Pancreas (tissue), 10 donors: ENCODE results near the gene TACO1. TPM values are rescaled to one million over a fixed set of nuclear protein-coding genes. Genes with fewer than 3 reads are reported as not detected.

Experiments
- ATAC-seq, 4 donors: fragments of 200-7000 bp; cut with Tn5 transposase; one replicate each; pipeline versions ENCODE4 v1.8.0 to v1.9.1; 2020; ENCODE audit warnings: mild to moderate bottlenecking in 4 of 4, moderate library complexity in 4 of 4
- DNase-seq, 6 donors: peaks; one replicate each; pipeline ENCODE4 v3.0.0-alpha.2; 2020
- FAIRE-seq: peaks from 2 replicates; lab custom pipeline; 2012; peaks lifted over from hg19 to GRCh38; lab: Jason Lieb, UNC
- H3K27ac ChIP-seq, 4 donors: fragments of 200-600 bp; sonication (generic); 1 replicate in 3 of 4; 2 replicates in 1 of 4; pipeline versions ENCODE4 v1.5.0 to v1.8.0; 2020
- H3K27me3 ChIP-seq, 4 donors: fragments of 200-600 bp; one replicate each; pipeline ENCODE4 v1.8.0; 2021
- H3K36me3 ChIP-seq, 3 donors: fragments of 200-600 bp; sonication (generic) in 1 of 3; one replicate each; pipeline versions ENCODE4 v1.5.0 to v1.8.0; 2020 to 2021
- H3K4me1 ChIP-seq, 3 donors: fragments of 200-600 bp; one replicate each; pipeline ENCODE4 v1.8.0; 2021
- H3K4me3 ChIP-seq, 4 donors: fragments of 200-600 bp; sonication (generic) in 2 of 4; one replicate each; pipeline versions ENCODE4 v1.5.0 to v1.8.0; 2020 to 2021
- H3K9me3 ChIP-seq, 4 donors: fragments of 200-600 bp; one replicate each; pipeline ENCODE4 v1.8.0; 2021
- CTCF ChIP-seq, 4 donors: fragments of 200-600 bp; sonication (generic) in 3 of 4; IDR thresholded peaks; one replicate each; pipeline versions ENCODE4 v1.5.0 to v1.8.0; 2021; ENCODE audit warnings: antibody characterized with exemption in 4 of 4
- WGBS, 2 donors: extraction: QIAGEN DNeasy Blood & Tissue Kit; methylation state at CpG; one replicate each; pipeline ENCODE4 v1.1.7; 2013; 5-methylcytosine and 5-hydroxymethylcytosine counted together
- intact Hi-C, 3 donors: fragments of 100-400 bp; cut with DNase I; formaldehyde crosslinking; loops; one replicate each; pipeline versions ENCODE4 v1.11.1 to v1.14.2; 2022
- polyA plus RNA-seq, 2 donors: library from polyadenylated mRNA; stranded (reverse); fragments of 200-250 nt; gene quantifications; one replicate each; pipeline ENCODE4 v1.2.3, GENCODE V29; 2013
- total RNA-seq, 6 donors: library from RNA; stranded (reverse); fragmentation: NEBNext Ultra II Directional in 4 of 6; extraction: Animal tissue kit (Norgen Biotek cat#: 25700) in 4 of 6; gene quantifications; one replicate each; pipeline versions ENCODE4 v1.2.1 to v1.2.4, GENCODE V29; 2021 to 2023
- donor health status: healthy with polysubstance abuse.
- donor health status: DM: no; HTN: no; CAD: no; lungs with moderate emphysema.
- donor health status: DM: no; HTN: no; CAD: no.
- donor health status: control.
- donor health status: control.
- donor health status: Bipolar disorder and iron deficiency.
- donor health status: DM: yes; HTN: yes; CAD: no.
- donor health status: DM: no; HTN: no; CAD: no.
- donor health status: DM: no; HTN: no; CAD: no.
- donor health status: DM: yes; HTN: yes; CAD: no.

TACO1 gene
- total and polyA plus RNA-seq, 8 donors = 5.6 to 11.6 (median 8.6) TPM

- ATAC-seq (no peak), DNase-seq (no peak), FAIRE-seq (no peak)
- intact Hi-C loops = no loop called here
- Histone ChIP-seq H3K36me3 (no peaks in the 10 kb centered on the region), H3K9me3 (no peaks in the 10 kb centered on the region), H3K27ac (no peak overlapping the region), H3K4me3 (no peak overlapping the region), H3K27me3 (no peaks in the 10 kb centered on the region), H3K4me1 (peaks cover 0 to 5% (median 4%) of the 10 kb centered on the region in 3 donors)
- 69 to 72% methylated on average over 3 of the region's 3 CpGs for WGBS, 2 donors
- TF ChIP-seq CTCF (IDR thresholded peaks at IDR 0.05) = no peak
Observed at GRCh38 chr17:63652106-63652505, 51.4 kb downstream of the TACO1 start.

GRCh38 chr17:63653050-63653449 is 52.4 kb downstream of the TACO1 start:
- FAIRE-seq (no peak), DNase-seq (peak in 1 of 6 donors; percentile 24), ATAC-seq (peak; percentile 78 to 97 (median 93))
- H3K27ac ChIP-seq = no peak overlapping the region
- peaks cover 0 to 5% (median 0%) of the 10 kb centered on the region in 3 donors for H3K4me1 ChIP-seq
- H3K9me3 ChIP-seq = no peaks in the 10 kb centered on the region
- no peaks in the 10 kb centered on the region for H3K27me3 ChIP-seq
- no peak overlapping the region for H3K4me3 ChIP-seq
- WGBS, 2 donors = 6 to 8% methylated on average over 2 of the region's 2 CpGs
- intact Hi-C loops = no loop called here
- no peaks in the 10 kb centered on the region for H3K36me3 ChIP-seq
- TF ChIP-seq CTCF (IDR thresholded peaks at IDR 0.05) = no peak

GRCh38 chr17:63657786-63658185 is 57.1 kb downstream of the TACO1 start:
- no peak overlapping the region for H3K27ac ChIP-seq
- 94 to 96% methylated on average over 3 of the region's 3 CpGs for WGBS, 2 donors
- ATAC-seq (no peak), FAIRE-seq (no peak), DNase-seq (no peak)
- intact Hi-C loops = no loop called here
- peaks cover 0 to 10% (median 0%) of the 10 kb centered on the region in 3 donors for H3K36me3 ChIP-seq
- no peak overlapping the region for H3K4me3 ChIP-seq
- no peaks in the 10 kb centered on the region for H3K9me3 ChIP-seq
- H3K4me1 ChIP-seq = peaks cover 0 to 5% (median 0%) of the 10 kb centered on the region in 3 donors
- no peak for TF ChIP-seq CTCF (IDR thresholded peaks at IDR 0.05)
- no peaks in the 10 kb centered on the region for H3K27me3 ChIP-seq

Other genes starting within 250 kb of the TACO1 start
- 10 to 100 TPM; 54.0 to 79.3 (median 69.0) TPM for gene CYB561, start 154.6 kb upstream of the TACO1 start, total RNA-seq
- 10 to 100 TPM; 54.4 to 65.0 TPM for gene CYB561, start 154.6 kb upstream of the TACO1 start, polyA plus RNA-seq
- gene ACE, start 123.8 kb upstream of the TACO1 start, total RNA-seq = 10 to 100 TPM in 1 of 6 donors, 1 to 10 TPM in 5; 3.1 to 18.3 (median 5.1) TPM
- 10 to 100 TPM in 1 of 2 donors, 1 to 10 TPM in 1; 8.2 to 11.6 TPM for gene ACE, start 123.8 kb upstream of the TACO1 start, polyA plus RNA-seq
- gene KCNH6, start 77.5 kb upstream of the TACO1 start, total RNA-seq = 1 to 10 TPM in 2 of 6 donors, under 1 TPM in 4; 0.35 to 1.3 (median 0.50) TPM
- 10 to 100 TPM in 1 of 2 donors, 1 to 10 TPM in 1; 2.5 to 12.5 TPM for gene KCNH6, start 77.5 kb upstream of the TACO1 start, polyA plus RNA-seq
- gene DCAF7, start 50.4 kb upstream of the TACO1 start, total RNA-seq = 10 to 100 TPM; 21.8 to 39.2 (median 25.6) TPM
- 10 to 100 TPM in 1 of 2 donors, 1 to 10 TPM in 1; 7.1 to 14.1 TPM for gene DCAF7, start 50.4 kb upstream of the TACO1 start, polyA plus RNA-seq
- gene MAP3K3, start 21.5 kb downstream of the TACO1 start, total RNA-seq = 10 to 100 TPM in 3 of 6 donors, 1 to 10 TPM in 3; 8.4 to 21.9 (median 9.9) TPM
- gene MAP3K3, start 21.5 kb downstream of the TACO1 start, polyA plus RNA-seq = 10 to 100 TPM; 13.4 to 16.9 TPM
- gene LIMD2, start 99.2 kb downstream of the TACO1 start, total RNA-seq = 10 to 100 TPM in 1 of 6 donors, 1 to 10 TPM in 5; 1.4 to 15.9 (median 4.7) TPM
- 10 to 100 TPM; 10.9 to 16.6 TPM for gene LIMD2, start 99.2 kb downstream of the TACO1 start, polyA plus RNA-seq
- 10 to 100 TPM in 5 of 6 donors, 1 to 10 TPM in 1; 8.3 to 15.4 (median 12.1) TPM for gene STRADA, start 140.9 kb downstream of the TACO1 start, total RNA-seq
- gene STRADA, start 140.9 kb downstream of the TACO1 start, polyA plus RNA-seq = 10 to 100 TPM; 18.3 to 26.7 TPM
- 10 to 100 TPM; 33.2 to 60.3 (median 51.5) TPM for gene CCDC47, start 172.7 kb downstream of the TACO1 start, total RNA-seq
- gene CCDC47, start 172.7 kb downstream of the TACO1 start, polyA plus RNA-seq = 10 to 100 TPM; 10.8 to 31.4 TPM
- gene DDX42, start 173.3 kb downstream of the TACO1 start, total RNA-seq = 10 to 100 TPM; 52.6 to 90.4 (median 68.1) TPM
- gene DDX42, start 173.3 kb downstream of the TACO1 start, polyA plus RNA-seq = 10 to 100 TPM; 81.5 to 84.0 TPM
- gene PSMC5, start 226.5 kb downstream of the TACO1 start, total RNA-seq = 10 to 100 TPM; 36.5 to 61.1 (median 53.0) TPM
- 100 to 1,000 TPM; 109 to 154 TPM for gene PSMC5, start 226.5 kb downstream of the TACO1 start, polyA plus RNA-seq
- gene FTSJ3, start 226.8 kb downstream of the TACO1 start, total RNA-seq = 10 to 100 TPM in 5 of 6 donors, 1 to 10 TPM in 1; 8.6 to 23.0 (median 12.8) TPM
- 10 to 100 TPM; 20.4 to 24.0 TPM for gene FTSJ3, start 226.8 kb downstream of the TACO1 start, polyA plus RNA-seq
- gene SMARCD2, start 241.8 kb downstream of the TACO1 start, total RNA-seq = 10 to 100 TPM; 37.6 to 57.3 (median 47.2) TPM
- 10 to 100 TPM; 38.8 to 51.2 TPM for gene SMARCD2, start 241.8 kb downstream of the TACO1 start, polyA plus RNA-seq